ENCODE results near the gene ESM1.

DNA sequence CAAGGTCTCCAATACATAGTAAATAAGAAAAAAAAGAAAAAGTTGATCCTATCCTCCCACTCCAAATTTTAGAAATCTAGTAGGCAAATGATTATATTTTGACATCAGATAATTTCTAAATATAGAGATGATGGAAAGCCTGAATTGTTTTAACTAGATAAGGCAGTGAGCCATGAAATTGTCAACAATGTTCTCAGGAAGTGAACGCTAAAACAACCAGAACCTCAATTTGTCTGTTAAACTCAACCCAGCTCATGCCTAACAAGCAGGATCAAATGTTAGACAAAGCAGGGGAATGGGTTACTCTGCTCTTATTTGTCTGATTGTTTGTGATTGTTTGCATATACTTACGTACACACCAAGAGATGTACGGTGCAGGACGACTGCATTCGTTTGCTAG, 49.2 kb downstream of the ESM1 start:
- TF ChIP-seq, protein P1, sequence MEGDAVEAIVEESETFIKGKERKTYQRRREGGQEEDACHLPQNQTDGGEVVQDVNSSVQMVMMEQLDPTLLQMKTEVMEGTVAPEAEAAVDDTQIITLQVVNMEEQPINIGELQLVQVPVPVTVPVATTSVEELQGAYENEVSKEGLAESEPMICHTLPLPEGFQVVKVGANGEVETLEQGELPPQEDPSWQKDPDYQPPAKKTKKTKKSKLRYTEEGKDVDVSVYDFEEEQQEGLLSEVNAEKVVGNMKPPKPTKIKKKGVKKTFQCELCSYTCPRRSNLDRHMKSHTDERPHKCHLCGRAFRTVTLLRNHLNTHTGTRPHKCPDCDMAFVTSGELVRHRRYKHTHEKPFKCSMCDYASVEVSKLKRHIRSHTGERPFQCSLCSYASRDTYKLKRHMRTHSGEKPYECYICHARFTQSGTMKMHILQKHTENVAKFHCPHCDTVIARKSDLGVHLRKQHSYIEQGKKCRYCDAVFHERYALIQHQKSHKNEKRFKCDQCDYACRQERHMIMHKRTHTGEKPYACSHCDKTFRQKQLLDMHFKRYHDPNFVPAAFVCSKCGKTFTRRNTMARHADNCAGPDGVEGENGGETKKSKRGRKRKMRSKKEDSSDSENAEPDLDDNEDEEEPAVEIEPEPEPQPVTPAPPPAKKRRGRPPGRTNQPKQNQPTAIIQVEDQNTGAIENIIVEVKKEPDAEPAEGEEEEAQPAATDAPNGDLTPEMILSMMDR (IDR thresholded peaks at IDR 0.05): no peak
- TF ChIP-seq EZH2 (IDR thresholded peaks at IDR 0.05; ENCODE audit: borderline replicate concordance, insufficient read depth, low read depth, low read length, poor library complexity, severe bottlenecking): no peak
